Left renal cortex interstitium (tissue), 4 donors: ENCODE data around the gene AGPAT2. TPM values are rescaled to one million over a fixed set of nuclear protein-coding genes. Genes with fewer than 3 reads are reported as not detected.

Experiments used
- DNase-seq, 4 donors: peaks; one replicate each; pipeline ENCODE4 v3.0.0-alpha.2; 2013; ENCODE audit warnings: low read depth in 4 of 4, low spot score in 2 of 4, missing footprints in 1 of 4
- polyA plus RNA-seq, 4 donors: library from polyadenylated mRNA; unstranded; fragments of 120-200 nt; gene quantifications; one replicate each; pipeline ENCODE4 v1.2.1, GENCODE V29; 2013; ENCODE audit not compliant: insufficient read length in 4 of 4

AGPAT2 gene
- polyA plus RNA-seq, 4 donors: 39.4 to 61.8 (median 52.5) TPM

GRCh38 chr9:136690104-136690805, 3.0 kb upstream of the AGPAT2 start:
- no peak for DNase-seq

GRCh38 chr9:136689108-136689460, 1.8 kb upstream of the AGPAT2 start:
- DNase-seq: no peak

GRCh38 chr9:136688274-136689107, 1.2 kb upstream of the AGPAT2 start:
- no peak for DNase-seq

- no peak for DNase-seq
Measured at GRCh38 chr9:136687721-136688223, 515 bp upstream of the AGPAT2 start.

- DNase-seq: no peak
Measured at GRCh38 chr9:136686534-136686793, 793 bp downstream of the AGPAT2 start.

- no peak for DNase-seq
Measured at GRCh38 chr9:136685790-136686533, 1.3 kb downstream of the AGPAT2 start.

- no peak for DNase-seq
Measured at GRCh38 chr9:136685216-136685615, 2.0 kb downstream of the AGPAT2 start.

- no peak for DNase-seq
Measured at GRCh38 chr9:136684799-136685198, 2.5 kb downstream of the AGPAT2 start.

- no peak for DNase-seq
Measured at GRCh38 chr9:136684339-136684738, 2.9 kb downstream of the AGPAT2 start.

GRCh38 chr9:136683755-136684154, 3.5 kb downstream of the AGPAT2 start:
- no peak for DNase-seq

- DNase-seq: no peak
Measured at GRCh38 chr9:136683173-136683745, 4.0 kb downstream of the AGPAT2 start.

GRCh38 chr9:136682710-136683109, 4.5 kb downstream of the AGPAT2 start:
- no peak for DNase-seq

GRCh38 chr9:136681945-136682699, 5.1 kb downstream of the AGPAT2 start:
- DNase-seq: no peak

GRCh38 chr9:136681029-136681428, 6.2 kb downstream of the AGPAT2 start:
- DNase-seq: no peak

- DNase-seq: no peak
Measured at GRCh38 chr9:136679431-136679941, 7.8 kb downstream of the AGPAT2 start.

- DNase-seq: no peak
Measured at GRCh38 chr9:136678624-136679023, 8.6 kb downstream of the AGPAT2 start.

- DNase-seq: no peak
Measured at GRCh38 chr9:136678034-136678433, 9.2 kb downstream of the AGPAT2 start.

GRCh38 chr9:136676920-136677686, 10.2 kb downstream of the AGPAT2 start:
- no peak for DNase-seq

GRCh38 chr9:136676297-136676794, 10.9 kb downstream of the AGPAT2 start:
- no peak for DNase-seq
